Activated T-helper 17 cell treated with anti-CD3 and anti-CD28 coated beads, Interleukin-2, amount 50 U/mL, for 72 hours (primary cell): ENCODE results near the gene SMS. TPM values are rescaled to one million over a fixed set of nuclear protein-coding genes. Genes with fewer than 3 reads are reported as not detected.
A peak's percentile ranks its signal among the peaks of the same experiment; 100 is the strongest.

Source experiments
- ATAC-seq: fragments of 150-1000 bp; cut with Tn5 transposase; replicated peaks from 2 replicates; pipeline ENCODE4 v1.10.0; 2021; ENCODE audit warnings: mild to moderate bottlenecking, moderate library complexity
- H3K27ac Mint-ChIP-seq: one replicate; pipeline ENCODE4 v1.8.0; 2022; ENCODE audit warnings: mixed read lengths
- H3K27me3 Mint-ChIP-seq: one replicate; pipeline ENCODE4 v1.8.0; 2022; ENCODE audit warnings: mixed read lengths
- H3K36me3 Mint-ChIP-seq: one replicate; pipeline ENCODE4 v1.8.0; 2022; ENCODE audit warnings: low read depth, mild to moderate bottlenecking, mixed read lengths
- H3K4me1 Mint-ChIP-seq: one replicate; pipeline ENCODE4 v1.8.0; 2022; ENCODE audit warnings: mixed read lengths
- H3K4me3 Mint-ChIP-seq: one replicate; pipeline ENCODE4 v1.8.0; 2022; ENCODE audit warnings: mild to moderate bottlenecking, mixed read lengths
- H3K9me3 Mint-ChIP-seq: one replicate; pipeline ENCODE4 v1.8.0; 2022; ENCODE audit warnings: mixed read lengths
- total RNA-seq, 2 donors: library from RNA; stranded (reverse); gene quantifications; one replicate each; pipeline ENCODE4 v1.2.3, GENCODE V29; 2022

The SMS gene
- total RNA-seq: 100 to 1,000 TPM; 102 to 109 TPM

DNA sequence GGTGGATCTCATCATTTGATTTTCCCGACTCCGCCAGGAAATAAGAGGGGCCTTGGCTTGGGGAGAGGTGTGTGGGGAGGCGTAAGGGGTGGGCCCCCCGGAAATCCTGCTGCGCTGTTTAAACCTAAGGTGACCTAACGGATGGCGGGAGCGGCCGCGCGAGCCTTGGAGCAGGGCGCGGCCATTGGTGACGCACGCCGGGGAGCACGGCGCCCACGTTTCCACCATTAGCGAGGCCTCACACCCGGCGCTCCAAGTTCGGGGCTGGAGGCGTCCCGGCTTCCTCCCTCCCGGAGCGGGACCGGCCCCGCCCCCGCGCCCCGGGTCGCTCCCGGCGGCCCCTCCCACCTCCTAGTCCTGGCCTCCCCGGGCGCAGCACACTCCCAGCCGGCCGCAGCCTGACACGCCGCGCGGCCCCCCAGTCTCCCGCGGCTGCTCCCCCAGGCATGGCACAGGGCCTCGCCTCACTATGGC lies at the start of gene SMS:
TSS of gene SMS (plus strand) at position 354 of the 474 bp plus-strand sequence. CDS start at position 470, 116 bp downstream.
- H3K36me3 Mint-ChIP-seq: peaks cover 30% of the 10 kb centered on the region
- peak within 1 kb of the TSS; percentile 81 for H3K27ac Mint-ChIP-seq
- ATAC-seq: peak; percentile 65
- H3K4me3 Mint-ChIP-seq: peak within 1 kb of the TSS; percentile 85
- no peaks in the 10 kb centered on the region for H3K9me3 Mint-ChIP-seq
- peaks cover 12% of the 10 kb centered on the region for H3K4me1 Mint-ChIP-seq
- H3K27me3 Mint-ChIP-seq: no peaks in the 10 kb centered on the region

DNA sequence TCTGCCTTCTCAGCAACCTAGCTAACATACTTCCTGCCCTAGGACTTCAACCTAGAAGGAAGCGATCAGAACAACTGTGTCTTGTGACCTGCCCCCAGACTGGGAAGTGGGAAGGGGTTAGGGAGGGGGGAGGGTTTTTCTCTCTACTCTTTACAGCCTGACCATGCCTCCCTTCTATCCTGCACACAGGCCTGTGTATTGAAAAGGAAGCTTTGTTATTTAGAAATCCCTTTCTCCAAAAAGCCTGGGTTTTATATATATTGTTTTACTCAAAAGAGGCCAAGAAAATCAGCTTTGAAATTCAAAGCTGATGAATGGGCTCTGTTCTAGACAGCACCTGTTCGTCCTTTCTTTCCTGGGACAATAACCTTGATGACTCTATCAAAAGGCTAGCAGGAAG lies 35.2 kb upstream of the SMS start:
- Mint-ChIP-seq H3K4me1 (no peaks in the 10 kb centered on the region), H3K27ac (no peak overlapping the region), H3K36me3 (no peaks in the 10 kb centered on the region), H3K4me3 (no peak overlapping the region), H3K9me3 (no peaks in the 10 kb centered on the region), H3K27me3 (no peaks in the 10 kb centered on the region)
- no peak for ATAC-seq

DNA sequence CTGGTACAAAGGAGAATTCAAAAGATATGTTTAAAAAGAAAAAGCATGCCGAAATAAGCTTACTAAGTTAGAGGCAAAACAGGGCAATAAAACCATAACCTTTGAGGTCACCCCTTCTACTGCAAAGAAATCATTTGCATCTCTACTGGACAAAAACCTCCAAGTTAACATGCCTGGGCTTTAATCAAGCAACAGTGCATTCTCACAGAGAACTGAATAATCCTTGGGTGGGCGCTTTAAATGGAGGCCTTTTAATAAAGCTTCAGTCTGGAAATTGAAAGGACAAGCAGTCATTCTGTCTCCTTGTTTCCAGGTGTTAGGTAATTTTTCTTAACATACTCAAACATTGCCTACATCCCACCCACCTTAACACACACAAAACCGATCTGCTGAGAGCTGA lies 34.6 kb upstream of the SMS start:
- H3K27ac Mint-ChIP-seq: no peak overlapping the region
- H3K4me3 Mint-ChIP-seq: no peak overlapping the region
- H3K4me1 Mint-ChIP-seq: no peaks in the 10 kb centered on the region
- H3K36me3 Mint-ChIP-seq: no peaks in the 10 kb centered on the region
- H3K9me3 Mint-ChIP-seq: no peaks in the 10 kb centered on the region
- no peaks in the 10 kb centered on the region for H3K27me3 Mint-ChIP-seq
- ATAC-seq: no peak

DNA sequence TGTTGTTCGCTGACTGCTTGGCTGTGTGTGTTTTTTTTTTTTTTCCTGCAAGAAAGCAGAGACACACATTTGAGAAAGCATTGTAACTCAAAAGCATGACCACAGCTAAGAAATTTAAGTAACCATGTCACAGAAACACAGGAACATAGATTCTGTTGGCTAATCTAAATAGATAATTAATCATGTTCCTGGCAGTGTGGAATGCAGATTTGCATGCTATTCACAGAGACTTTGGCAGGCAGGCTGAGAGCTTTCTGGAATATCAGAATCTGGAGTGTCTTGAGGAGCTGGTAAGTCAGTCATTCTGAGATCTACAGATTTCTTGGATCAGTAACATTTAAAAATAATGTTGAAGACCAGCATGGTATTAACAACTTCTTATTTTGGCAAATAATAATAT lies 33.2 kb upstream of the SMS start:
- Mint-ChIP-seq H3K27me3 (no peaks in the 10 kb centered on the region), H3K27ac (no peak overlapping the region), H3K4me1 (peaks cover 4% of the 10 kb centered on the region), H3K9me3 (no peaks in the 10 kb centered on the region), H3K4me3 (no peak overlapping the region), H3K36me3 (no peaks in the 10 kb centered on the region)
- no peak for ATAC-seq

- Mint-ChIP-seq H3K27me3 (no peaks in the 10 kb centered on the region), H3K4me1 (peaks cover 7% of the 10 kb centered on the region), H3K36me3 (no peaks in the 10 kb centered on the region), H3K27ac (no peak overlapping the region), H3K9me3 (no peaks in the 10 kb centered on the region), H3K4me3 (no peak overlapping the region)
- no peak for ATAC-seq
Observed at GRCh38 chrX:21911481-21911880, 29.0 kb upstream of the SMS start.

GRCh38 chrX:21912220-21912619 lies 28.3 kb upstream of the SMS start:
- Mint-ChIP-seq H3K9me3 (no peaks in the 10 kb centered on the region), H3K4me1 (peaks cover 7% of the 10 kb centered on the region), H3K4me3 (no peak overlapping the region), H3K27me3 (no peaks in the 10 kb centered on the region), H3K36me3 (no peaks in the 10 kb centered on the region), H3K27ac (no peak overlapping the region)
- peak; percentile 93 for ATAC-seq

GRCh38 chrX:21912989-21913388 lies 27.5 kb upstream of the SMS start:
- H3K36me3 Mint-ChIP-seq: no peaks in the 10 kb centered on the region
- H3K4me1 Mint-ChIP-seq: peaks cover 7% of the 10 kb centered on the region
- no peaks in the 10 kb centered on the region for H3K27me3 Mint-ChIP-seq
- no peaks in the 10 kb centered on the region for H3K9me3 Mint-ChIP-seq
- H3K4me3 Mint-ChIP-seq: no peak overlapping the region
- no peak for ATAC-seq
- H3K27ac Mint-ChIP-seq: no peak overlapping the region

- H3K27me3 Mint-ChIP-seq: no peaks in the 10 kb centered on the region
- peaks cover 15% of the 10 kb centered on the region for H3K4me1 Mint-ChIP-seq
- H3K9me3 Mint-ChIP-seq: peaks cover 5% of the 10 kb centered on the region
- no peak for ATAC-seq
- no peaks in the 10 kb centered on the region for H3K36me3 Mint-ChIP-seq
- H3K27ac Mint-ChIP-seq: peak overlapping the region; percentile 90
- H3K4me3 Mint-ChIP-seq: no peak overlapping the region
Observed at GRCh38 chrX:21926116-21926515, 14.4 kb upstream of the SMS start.

DNA sequence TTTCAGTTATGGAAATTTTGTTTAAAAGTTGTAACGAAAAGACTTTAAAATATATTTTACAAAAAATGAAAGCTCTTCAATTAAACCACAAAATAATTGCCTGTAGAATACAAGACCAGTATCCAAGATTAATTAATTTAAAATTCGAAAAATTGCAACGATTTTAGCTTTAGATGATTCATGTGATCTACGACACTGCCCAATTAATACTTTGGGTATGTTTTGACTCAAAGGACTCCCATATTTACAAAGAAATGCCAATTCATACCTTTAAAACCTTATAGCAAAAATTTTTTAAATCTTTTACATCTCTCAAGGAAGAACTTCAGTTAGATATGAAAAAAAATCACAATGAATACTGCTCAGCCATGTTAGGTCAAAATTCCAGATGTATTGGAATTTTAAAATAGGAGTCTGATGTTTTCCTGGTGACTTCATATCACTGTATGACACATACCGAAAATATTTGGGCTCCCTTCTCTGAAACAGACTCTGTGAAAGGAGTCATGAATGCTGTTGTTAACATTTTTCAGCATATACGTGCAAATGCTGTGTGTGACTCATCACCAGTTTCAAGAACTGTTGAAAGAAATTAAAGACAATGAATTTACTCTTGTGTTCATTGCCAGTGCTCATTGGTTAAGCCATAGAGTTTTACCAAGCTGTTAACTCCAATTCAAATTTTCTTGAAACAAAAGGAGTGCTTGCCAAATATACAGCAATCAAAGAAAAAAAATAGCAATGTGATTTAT lies 13.8 kb upstream of the SMS start:
- ATAC-seq: peak; percentile 77
- Mint-ChIP-seq H3K4me3 (peak overlapping the region; percentile 63), H3K9me3 (peaks cover 5% of the 10 kb centered on the region), H3K27ac (peak overlapping the region; percentile 90), H3K36me3 (no peaks in the 10 kb centered on the region), H3K27me3 (no peaks in the 10 kb centered on the region), H3K4me1 (peaks cover 15% of the 10 kb centered on the region)

DNA sequence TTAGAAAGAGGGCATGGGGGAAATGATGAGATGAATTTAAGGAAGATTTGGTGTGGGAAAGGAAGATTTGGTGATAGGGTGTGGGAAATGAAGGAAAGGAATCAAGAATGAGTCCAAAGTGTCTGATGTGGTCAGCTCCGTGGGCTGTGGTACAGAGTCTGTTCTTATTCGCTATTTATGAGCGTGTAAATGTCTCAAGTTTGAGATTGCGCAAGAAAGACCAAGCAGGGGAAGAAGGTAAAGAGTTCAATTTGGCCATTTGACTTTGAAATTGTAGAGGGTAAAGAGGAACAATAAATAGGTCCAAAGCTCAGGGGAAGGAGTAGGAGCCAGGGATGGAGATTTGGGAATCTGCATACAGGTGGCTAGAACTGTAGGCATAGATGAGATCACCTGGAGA lies 11.3 kb upstream of the SMS start:
- Mint-ChIP-seq H3K27ac (peak overlapping the region; percentile 88), H3K36me3 (no peaks in the 10 kb centered on the region), H3K4me3 (peak overlapping the region; percentile 72), H3K9me3 (peaks cover 5% of the 10 kb centered on the region), H3K27me3 (no peaks in the 10 kb centered on the region), H3K4me1 (peaks cover 25% of the 10 kb centered on the region)
- ATAC-seq: no peak

DNA sequence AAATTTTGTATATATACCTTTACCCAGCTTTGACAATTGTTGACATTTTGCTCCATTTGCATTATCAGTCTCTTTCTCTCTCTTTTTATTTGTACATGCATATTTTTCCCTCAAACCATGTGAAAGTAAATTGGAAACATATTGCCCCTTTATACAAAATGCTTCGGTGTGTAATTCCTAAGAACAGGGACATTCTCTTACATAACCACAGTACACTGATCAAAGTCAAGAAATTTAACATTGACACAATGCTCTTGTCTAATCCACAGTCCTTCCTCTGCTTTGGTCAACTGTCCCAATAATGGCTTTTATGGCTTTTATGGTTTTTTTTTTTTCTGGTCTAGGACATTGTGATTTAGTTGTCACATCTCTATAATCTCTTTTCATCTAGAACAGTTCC lies 9.5 kb upstream of the SMS start:
- Mint-ChIP-seq H3K36me3 (no peaks in the 10 kb centered on the region), H3K9me3 (peaks cover 5% of the 10 kb centered on the region), H3K27me3 (no peaks in the 10 kb centered on the region), H3K4me1 (peaks cover 25% of the 10 kb centered on the region), H3K27ac (no peak overlapping the region), H3K4me3 (peak overlapping the region; percentile 72)
- no peak for ATAC-seq

GRCh38 chrX:21932292-21933002 lies 8.1 kb upstream of the SMS start:
- H3K4me1 Mint-ChIP-seq: peaks cover 25% of the 10 kb centered on the region
- H3K4me3 Mint-ChIP-seq: peak overlapping the region; percentile 57
- H3K27ac Mint-ChIP-seq: peak overlapping the region; percentile 85
- no peaks in the 10 kb centered on the region for H3K36me3 Mint-ChIP-seq
- ATAC-seq: peak; percentile 86
- peaks cover 5% of the 10 kb centered on the region for H3K9me3 Mint-ChIP-seq
- H3K27me3 Mint-ChIP-seq: no peaks in the 10 kb centered on the region

GRCh38 chrX:21933077-21933476 lies 7.4 kb upstream of the SMS start:
- Mint-ChIP-seq H3K27ac (peak overlapping the region; percentile 85), H3K36me3 (no peaks in the 10 kb centered on the region), H3K9me3 (peaks cover 5% of the 10 kb centered on the region), H3K4me3 (peak overlapping the region; percentile 57), H3K27me3 (no peaks in the 10 kb centered on the region), H3K4me1 (peaks cover 25% of the 10 kb centered on the region)
- ATAC-seq: no peak

- Mint-ChIP-seq H3K27me3 (no peaks in the 10 kb centered on the region), H3K36me3 (no peaks in the 10 kb centered on the region), H3K27ac (no peak overlapping the region), H3K9me3 (no peaks in the 10 kb centered on the region), H3K4me3 (no peak overlapping the region), H3K4me1 (peaks cover 18% of the 10 kb centered on the region)
- ATAC-seq: no peak
Observed at GRCh38 chrX:21934414-21934813, 6.1 kb upstream of the SMS start.

DNA sequence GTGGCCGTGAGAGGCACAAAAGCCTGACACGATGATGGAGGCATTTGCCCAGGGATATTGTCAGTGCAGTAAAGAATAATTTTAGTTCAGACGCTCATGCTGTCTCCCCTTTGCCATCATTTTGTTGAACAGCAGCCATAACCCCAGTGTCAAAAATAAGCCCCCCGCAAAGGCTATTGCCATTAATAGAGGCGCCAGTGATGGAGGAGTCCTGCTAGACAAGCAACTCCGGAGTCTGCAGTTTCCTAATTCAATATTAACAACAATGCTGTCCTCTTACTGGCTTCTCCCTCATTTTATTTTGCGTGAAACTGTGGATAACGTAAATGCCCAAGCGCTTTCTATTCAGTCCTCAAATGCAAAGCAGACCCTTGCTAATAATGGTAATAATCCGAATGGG lies 603 bp upstream of the SMS start:
- Mint-ChIP-seq H3K27me3 (no peaks in the 10 kb centered on the region), H3K36me3 (peaks cover 30% of the 10 kb centered on the region), H3K27ac (peak overlapping the region; percentile 30), H3K4me3 (peak overlapping the region; percentile 62), H3K4me1 (peaks cover 12% of the 10 kb centered on the region), H3K9me3 (no peaks in the 10 kb centered on the region)
- ATAC-seq: no peak
